GM18502 (cell line): ENCODE measurements around the gene DIPK1B.
"Not testable (repeated sequence)": the region's sequence is repeated elsewhere in the genome, so short reads cannot be mapped to it uniquely, and the experiment has no call there.

Source experiments
- ATAC-seq: cut with Tn5 transposase; IDR thresholded peaks from one replicate; pipeline ENCODE4 v1.9.1; 2021; ENCODE audit warnings: mild to moderate bottlenecking; ENCODE audit not compliant: unreplicated experiment, poor library complexity

The DIPK1B gene

GRCh38 chr9:136748201-136748600, 35.8 kb downstream of the DIPK1B start, which contains the start of gene LCN6:
Gene LCN6, minus strand, starts transcription at chr9:136748525. Its CDS starts 42 bp downstream, at chr9:136748483.
- no peak for ATAC-seq

- no peak for ATAC-seq
Measured at GRCh38 chr9:136748666-136749611, 36.6 kb downstream of the DIPK1B start.

GRCh38 chr9:136750526-136750925, 38.2 kb downstream of the DIPK1B start:
- no peak for ATAC-seq

- ATAC-seq = no peak
Measured at GRCh38 chr9:136751244-136751643, 38.9 kb downstream of the DIPK1B start.

- ATAC-seq = no peak
Measured at GRCh38 chr9:136751814-136752213, 39.4 kb downstream of the DIPK1B start.

- no peak for ATAC-seq
Measured at GRCh38 chr9:136753371-136754058, 41.1 kb downstream of the DIPK1B start.

GRCh38 chr9:136754059-136754572, 41.7 kb downstream of the DIPK1B start:
- ATAC-seq = no peak

GRCh38 chr9:136754626-136755301, 42.4 kb downstream of the DIPK1B start:
- ATAC-seq = no peak

- not testable (repeated sequence) for ATAC-seq
Measured at GRCh38 chr9:136755302-136756133, 43.1 kb downstream of the DIPK1B start.

- no peak for ATAC-seq
Measured at GRCh38 chr9:136756134-136756438, 43.7 kb downstream of the DIPK1B start.

GRCh38 chr9:136756836-136757235, 44.5 kb downstream of the DIPK1B start:
- no peak for ATAC-seq

- ATAC-seq = no peak
Measured at GRCh38 chr9:136757328-136757727, 45.0 kb downstream of the DIPK1B start.

GRCh38 chr9:136757751-136758140, 45.4 kb downstream of the DIPK1B start:
- ATAC-seq = no peak

- ATAC-seq = no peak
Measured at GRCh38 chr9:136759001-136759400, 46.6 kb downstream of the DIPK1B start.

GRCh38 chr9:136759436-136760325, 47.3 kb downstream of the DIPK1B start:
- ATAC-seq = no peak

- no peak for ATAC-seq
Measured at GRCh38 chr9:136760424-136760823, 48.1 kb downstream of the DIPK1B start.

GRCh38 chr9:136760834-136761544, 48.6 kb downstream of the DIPK1B start:
- not testable (repeated sequence) for ATAC-seq

- ATAC-seq = no peak
Measured at GRCh38 chr9:136761545-136761981, 49.2 kb downstream of the DIPK1B start.
